SK-N-SH (cell line): Measurements from ENCODE around the gene DOCK4. TPM values are rescaled to one million over a fixed set of nuclear protein-coding genes. Genes with fewer than 3 reads are reported as not detected.
A peak's percentile ranks its signal among the peaks of the same experiment; 100 is the strongest.

Experiments
- CTCF ChIA-PET: fragments of 300-600, 350-600 bp; formaldehyde crosslinking; extraction: SDS; loops from one replicate; lab custom pipeline; 2021; lab: Yijun Ruan, JAX
- POLR2A ChIA-PET: fragments of 350-600 bp; sonication (Branson Sonifier 250); formaldehyde crosslinking; extraction: SDS; loops from one replicate; lab custom pipeline; 2020; ENCODE audit warnings: antibody characterized with exemption, inconsistent platforms; lab: Yijun Ruan, JAX
- DNase-seq: peaks from one replicate; pipeline ENCODE4 v3.0.0; 2012
- H2AFZ ChIP-seq: fragments of 200-600 bp; sonication (generic); 2 replicates; pipeline ENCODE4 v1.8.1; 2016; ENCODE audit warnings: antibody characterized with exemption, mild to moderate bottlenecking, low read depth
- H3F3A ChIP-seq: fragments of 200-600 bp; sonication (generic); replicated peaks from 2 replicates; pipeline ENCODE3; 2016; ENCODE audit warnings: antibody characterized with exemption, mild to moderate bottlenecking; ENCODE audit not compliant: insufficient read depth
- H3K27ac ChIP-seq, 2 experiments: fragments of 200-500 bp in 1 of 2; fragments of 200-600 bp in 1 of 2; sonication (Bioruptor generic) in 1 of 2; sonication (generic), shearing (Covaris generic) in 1 of 2; 2 replicates each; pipeline versions ENCODE4 v1.5.1 to v1.6.1; 2014 to 2016; ENCODE audit warnings: low read depth in 2 of 2, inconsistent platforms in 1 of 2, low read length in 1 of 2, mild to moderate bottlenecking in 1 of 2, mixed read lengths in 1 of 2
- H3K27me3 ChIP-seq: fragments of 200-600 bp; sonication (generic), shearing (Covaris generic); 2 replicates; pipeline ENCODE4 v1.6.1; 2016; ENCODE audit warnings: mixed run types; ENCODE audit not compliant: insufficient read depth
- H3K36me3 ChIP-seq, 2 experiments: fragments of 200-500 bp in 1 of 2; fragments of 200-600 bp in 1 of 2; sonication (Bioruptor generic) in 1 of 2; sonication (generic) in 1 of 2; replicated peaks in 1 of 2; 2 replicates each; pipeline versions ENCODE3 to v1.5.1; 2014 to 2016; ENCODE audit warnings: low read length in 1 of 2, mild to moderate bottlenecking in 1 of 2; ENCODE audit not compliant: insufficient read depth in 2 of 2, control insufficient read depth in 1 of 2
- H3K4me1 ChIP-seq, 2 experiments: fragments of 200-500 bp in 1 of 2; fragments of 200-600 bp in 1 of 2; sonication (Bioruptor generic) in 1 of 2; sonication (generic), shearing (Covaris generic) in 1 of 2; 2 replicates each; pipeline versions ENCODE4 v1.5.1 to v1.6.1; 2014 to 2016; ENCODE audit warnings: low read depth in 1 of 2, low read length in 1 of 2, mixed run types in 1 of 2; ENCODE audit not compliant: insufficient read depth in 2 of 2, control insufficient read depth in 1 of 2
- H3K4me2 ChIP-seq: fragments of 200-600 bp; sonication (generic), shearing (Covaris generic); 2 replicates; pipeline ENCODE4 v1.6.1; 2017; ENCODE audit warnings: mixed run types
- H3K4me3 ChIP-seq, 2 experiments: fragments of 200-500 bp in 1 of 2; fragments of 200-600 bp in 1 of 2; sonication (Bioruptor generic) in 1 of 2; sonication (generic), shearing (Covaris generic) in 1 of 2; 2 replicates each; pipeline versions ENCODE4 v1.5.1 to v1.8.1; 2014 to 2016; ENCODE audit warnings: low read depth in 2 of 2, inconsistent platforms in 1 of 2, low read length in 1 of 2, mild to moderate bottlenecking in 1 of 2, mixed read lengths in 1 of 2, moderate library complexity in 1 of 2
- H3K79me2 ChIP-seq: fragments of 200-600 bp; sonication (generic); 2 replicates; pipeline ENCODE4 v1.8.1; 2017; ENCODE audit warnings: mild to moderate bottlenecking; ENCODE audit not compliant: insufficient read depth
- H3K9ac ChIP-seq: fragments of 200-600 bp; sonication (generic); 2 replicates; pipeline ENCODE4 v1.6.1; 2017; ENCODE audit warnings: mixed run types
- H3K9me2 ChIP-seq: fragments of 200-600 bp; sonication (generic); 2 replicates; pipeline ENCODE4 v1.6.1; 2017; ENCODE audit warnings: mixed run types
- H3K9me3 ChIP-seq: fragments of 200-600 bp; sonication (generic); 2 replicates; pipeline ENCODE4 v1.6.1; 2017; ENCODE audit warnings: mixed run types, mild to moderate bottlenecking, moderate library complexity
- H4K20me1 ChIP-seq: fragments of 200-600 bp; sonication (generic); 2 replicates; pipeline ENCODE4 v1.6.1; 2017; ENCODE audit warnings: mild to moderate bottlenecking, mixed run types; ENCODE audit not compliant: insufficient read depth
- FOSL2 ChIP-seq: IDR thresholded peaks from 2 replicates; pipeline ENCODE4 v1.4.0; 2012; ENCODE audit warnings: low read depth, mild to moderate bottlenecking, moderate library complexity, borderline replicate concordance
- FOXJ3 ChIP-seq: sonication (generic); formaldehyde crosslinking; IDR thresholded peaks from 2 replicates; pipeline ENCODE4 v1.5.1; 2020; ENCODE audit warnings: mild to moderate bottlenecking, missing genetic modification reagents
- GABPA ChIP-seq: IDR thresholded peaks from 2 replicates; pipeline ENCODE4 v1.4.0; 2012; ENCODE audit warnings: low read depth, mild to moderate bottlenecking
- JUND ChIP-seq: IDR thresholded peaks from 2 replicates; pipeline ENCODE4 v1.4.0; 2012
- POLR2AphosphoS5 ChIP-seq: IDR thresholded peaks from 2 replicates; pipeline ENCODE4 v1.6.1; 2012; ENCODE audit warnings: low read depth, low read length
- RAD21 ChIP-seq: IDR thresholded peaks from 2 replicates; pipeline ENCODE4 v1.6.1; 2012; ENCODE audit warnings: mild to moderate bottlenecking, low read length
- RCOR1 ChIP-seq: fragments of 150-350 bp; IDR thresholded peaks from 2 replicates; pipeline ENCODE4 v1.6.1; 2017; ENCODE audit warnings: antibody characterized with exemption, low read length
- RXRA ChIP-seq: IDR thresholded peaks from 2 replicates; pipeline ENCODE4 v1.4.0; 2012; ENCODE audit warnings: low read depth, mild to moderate bottlenecking, borderline replicate concordance
- TCF12 ChIP-seq: IDR thresholded peaks from 2 replicates; pipeline ENCODE4 v1.4.0; 2012
- YY1 ChIP-seq: IDR thresholded peaks from 2 replicates; pipeline ENCODE4 v1.4.0; 2012; ENCODE audit warnings: low read depth, mild to moderate bottlenecking
- WGBS: methylation state at CpG from one replicate; pipeline ENCODE4 v1.1.6; 2017; ENCODE audit warnings: low lambda C conversion rate; 5-methylcytosine and 5-hydroxymethylcytosine counted together
- polyA plus RNA-seq, 3 experiments: library from polyadenylated mRNA; depleted of rRNA; stranded (reverse); fragments of >200 nt; gene quantifications; 2 replicates each; pipeline ENCODE4 v1.2.3, GENCODE V29; 2012
- TF ChIP-seq, protein P1 (sequence below): fragments of 150-350 bp; IDR thresholded peaks from 2 replicates; pipeline ENCODE4 v1.6.1; 2017; ENCODE audit warnings: antibody characterized with exemption, low read length, low read depth, borderline replicate concordance
- TF ChIP-seq, protein P2 (sequence below): IDR thresholded peaks from 2 replicates; pipeline ENCODE4; 2012
- TF ChIP-seq, protein P3 (sequence below): IDR thresholded peaks from 2 replicates; pipeline ENCODE4 v1.4.0; 2012; ENCODE audit warnings: low read depth
- TF ChIP-seq, protein P4 (sequence below): fragments of 150-350 bp; IDR thresholded peaks from 2 replicates; pipeline ENCODE4 v1.6.1; 2016; ENCODE audit warnings: mild to moderate bottlenecking, low read depth, low read length

DOCK4 gene
- polyA plus RNA-seq, 1 of the 3 experiments (the other 2 are of a cell fraction) = 8.5 TPM

DNA sequence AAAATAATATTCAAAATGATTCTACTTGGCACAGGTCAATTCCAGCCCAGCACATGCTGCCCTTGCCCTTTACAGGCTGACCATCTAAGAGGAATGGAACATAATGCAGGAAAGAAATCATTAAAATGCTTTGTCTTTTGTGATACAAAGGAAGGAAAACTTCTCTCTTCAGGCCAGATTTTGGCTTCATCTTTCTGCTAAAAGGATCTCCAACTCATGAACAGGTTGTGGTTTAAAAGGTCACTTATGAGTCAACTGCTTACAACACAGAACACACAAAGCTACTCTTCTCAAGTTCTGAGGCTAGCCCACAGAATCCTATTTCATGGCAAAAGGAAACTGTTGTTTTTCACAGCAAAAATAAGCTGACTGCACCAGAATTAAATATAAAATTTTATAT is 197.1 kb downstream of the DOCK4 start:
- Histone ChIP-seq H3K9me3 (no peaks in the 10 kb centered on the region), H4K20me1 (no peaks in the 10 kb centered on the region), H3K27me3 (no peaks in the 10 kb centered on the region), H3F3A (no peaks in the 10 kb centered on the region), H3K36me3 (no peaks in the 10 kb centered on the region), H3K9me2 (no peaks in the 10 kb centered on the region), H3K4me2 (no peak overlapping the region), H3K4me3 (no peak overlapping the region), H3K79me2 (no peaks in the 10 kb centered on the region), H3K27ac (no peak overlapping the region), H2AFZ (no peak overlapping the region), H3K4me1 (peaks cover 0 to 27% of the 10 kb centered on the region in 2 experiments; a peak in 2 of 4 replicates), H3K9ac (no peak overlapping the region)
- ChIA-PET CTCF (interaction anchor here (0.9 kb wide), 1 partner anchor 375 kb away, joined by 3 read pairs; no protein-coding TSS in a partner anchor), POLR2A (no interaction called here)
- no peak for DNase-seq
- 0 out of 2 replicates have a peak, but pooled peaks have one; percentile 17 for TF ChIP-seq TCF12
- TF ChIP-seq JUND = 0 out of 2 replicates have a peak, but pooled peaks have one; percentile 14
- TF ChIP-seq FOSL2 = peak; percentile 38; the same call in 1 of the 2 replicates
- TF ChIP-seq, protein P1, sequence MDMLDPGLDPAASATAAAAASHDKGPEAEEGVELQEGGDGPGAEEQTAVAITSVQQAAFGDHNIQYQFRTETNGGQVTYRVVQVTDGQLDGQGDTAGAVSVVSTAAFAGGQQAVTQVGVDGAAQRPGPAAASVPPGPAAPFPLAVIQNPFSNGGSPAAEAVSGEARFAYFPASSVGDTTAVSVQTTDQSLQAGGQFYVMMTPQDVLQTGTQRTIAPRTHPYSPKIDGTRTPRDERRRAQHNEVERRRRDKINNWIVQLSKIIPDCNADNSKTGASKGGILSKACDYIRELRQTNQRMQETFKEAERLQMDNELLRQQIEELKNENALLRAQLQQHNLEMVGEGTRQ = no peak

DNA sequence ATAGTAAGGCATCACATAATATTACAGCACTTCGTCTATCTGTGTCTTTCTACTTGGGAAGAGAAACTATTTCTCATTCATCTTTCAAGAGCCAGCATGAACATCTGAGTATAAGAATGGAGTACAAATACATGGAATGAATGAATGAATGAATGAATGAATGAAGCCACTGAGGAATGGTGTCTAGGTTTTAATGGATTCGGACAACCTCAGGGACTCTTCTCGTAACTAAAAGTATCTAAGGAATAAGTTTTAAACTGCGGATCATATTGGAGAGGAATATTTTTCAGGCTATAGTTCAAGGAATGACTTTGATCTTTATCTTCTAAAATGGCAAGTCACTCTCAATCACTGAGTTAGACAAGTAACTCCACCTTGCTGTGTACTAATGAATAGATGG is 199.0 kb downstream of the DOCK4 start:
- Histone ChIP-seq H3K9ac (no peak overlapping the region), H2AFZ (no peak overlapping the region), H3K27me3 (no peaks in the 10 kb centered on the region), H3K9me2 (no peaks in the 10 kb centered on the region), H3K4me1 (peaks cover 0 to 24% of the 10 kb centered on the region in 2 experiments; a peak in 2 of 4 replicates), H3K36me3 (no peaks in the 10 kb centered on the region), H3F3A (no peaks in the 10 kb centered on the region), H3K4me2 (no peak overlapping the region), H3K9me3 (no peaks in the 10 kb centered on the region), H3K4me3 (no peak overlapping the region), H3K27ac (no peak overlapping the region), H4K20me1 (no peaks in the 10 kb centered on the region), H3K79me2 (no peaks in the 10 kb centered on the region)
- ChIA-PET POLR2A (no interaction called here), CTCF (no interaction called here)
- WGBS = 93% methylated on average over 4 of the region's 4 CpGs
- no peak for TF ChIP-seq RXRA
- no peak for TF ChIP-seq TCF12
- no peak for TF ChIP-seq YY1
- no peak for TF ChIP-seq POLR2AphosphoS5
- TF ChIP-seq, protein P2, sequence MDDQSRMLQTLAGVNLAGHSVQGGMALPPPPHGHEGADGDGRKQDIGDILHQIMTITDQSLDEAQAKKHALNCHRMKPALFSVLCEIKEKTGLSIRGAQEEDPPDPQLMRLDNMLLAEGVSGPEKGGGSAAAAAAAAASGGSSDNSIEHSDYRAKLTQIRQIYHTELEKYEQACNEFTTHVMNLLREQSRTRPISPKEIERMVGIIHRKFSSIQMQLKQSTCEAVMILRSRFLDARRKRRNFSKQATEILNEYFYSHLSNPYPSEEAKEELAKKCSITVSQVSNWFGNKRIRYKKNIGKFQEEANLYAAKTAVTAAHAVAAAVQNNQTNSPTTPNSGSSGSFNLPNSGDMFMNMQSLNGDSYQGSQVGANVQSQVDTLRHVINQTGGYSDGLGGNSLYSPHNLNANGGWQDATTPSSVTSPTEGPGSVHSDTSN = no peak
- no peak for TF ChIP-seq RCOR1
- TF ChIP-seq GABPA = no peak
- TF ChIP-seq, protein P1 = no peak
- TF ChIP-seq, protein P3, sequence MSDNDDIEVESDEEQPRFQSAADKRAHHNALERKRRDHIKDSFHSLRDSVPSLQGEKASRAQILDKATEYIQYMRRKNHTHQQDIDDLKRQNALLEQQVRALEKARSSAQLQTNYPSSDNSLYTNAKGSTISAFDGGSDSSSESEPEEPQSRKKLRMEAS = no peak
- TF ChIP-seq, protein P4, sequence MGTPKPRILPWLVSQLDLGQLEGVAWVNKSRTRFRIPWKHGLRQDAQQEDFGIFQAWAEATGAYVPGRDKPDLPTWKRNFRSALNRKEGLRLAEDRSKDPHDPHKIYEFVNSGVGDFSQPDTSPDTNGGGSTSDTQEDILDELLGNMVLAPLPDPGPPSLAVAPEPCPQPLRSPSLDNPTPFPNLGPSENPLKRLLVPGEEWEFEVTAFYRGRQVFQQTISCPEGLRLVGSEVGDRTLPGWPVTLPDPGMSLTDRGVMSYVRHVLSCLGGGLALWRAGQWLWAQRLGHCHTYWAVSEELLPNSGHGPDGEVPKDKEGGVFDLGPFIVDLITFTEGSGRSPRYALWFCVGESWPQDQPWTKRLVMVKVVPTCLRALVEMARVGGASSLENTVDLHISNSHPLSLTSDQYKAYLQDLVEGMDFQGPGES = no peak
- no peak for TF ChIP-seq FOXJ3 (CRISPR knock-in tag)
- no peak for TF ChIP-seq RAD21
- no peak for TF ChIP-seq JUND
- no peak for DNase-seq
